AG04449 (cell line): Measurements from ENCODE around the gene RTP5.

Experiments
- CTCF ChIA-PET: fragments of 350-600 bp; formaldehyde crosslinking; extraction: SDS; loops from one replicate; lab custom pipeline; 2021; ENCODE audit warnings: antibody characterized with exemption; lab: Yijun Ruan, JAX
- POLR2A ChIA-PET: fragments of 400-600, 350-600 bp; formaldehyde crosslinking; extraction: SDS; loops from one replicate; lab custom pipeline; 2020; ENCODE audit warnings: antibody characterized with exemption, inconsistent platforms; lab: Yijun Ruan, JAX
- DNase-seq: peaks from one replicate; pipeline ENCODE4 v3.0.0-alpha.2; 2010; ENCODE audit warnings: low read depth, low spot score
- H3K4me3 ChIP-seq: 2 replicates; pipeline ENCODE4 v1.5.1; 2011; ENCODE audit warnings: low read depth, mild to moderate bottlenecking, control low read depth, low read length
- TF ChIP-seq, protein P1 (sequence below): IDR thresholded peaks from one replicate; pipeline ENCODE4 v1.5.1; 2011; ENCODE audit warnings: mild to moderate bottlenecking, moderate library complexity, low read length, control low read depth, inconsistent platforms; ENCODE audit not compliant: insufficient read depth; ENCODE audit errors: missing control alignments

The RTP5 gene

DNA sequence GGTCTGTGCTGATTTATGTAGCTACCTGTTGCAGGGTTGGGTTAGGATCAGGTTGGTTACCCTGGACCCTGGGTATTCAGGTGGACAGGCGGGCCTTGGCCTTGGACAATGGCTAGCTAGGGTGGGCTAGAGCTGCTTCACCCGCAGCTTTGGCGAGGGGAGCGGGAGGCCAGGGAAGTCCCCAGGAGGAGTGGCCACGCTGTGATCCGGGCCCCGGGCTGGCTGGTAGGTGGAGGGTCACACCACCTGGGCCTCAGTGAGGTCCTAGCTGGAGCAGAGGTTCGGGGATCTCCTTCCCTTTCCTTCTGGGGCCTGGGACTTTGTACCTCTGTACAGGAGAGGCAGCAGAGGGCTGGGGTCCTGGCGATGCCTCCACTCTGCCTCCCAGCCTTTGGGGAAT is 9.8 kb downstream of the RTP5 start:
- CTCF ChIA-PET: interaction anchor here (0.9 to 3.1 kb wide), 14 partner anchors 9 to 1028 kb away, joined by 3 to 44 read pairs (median 4); partner anchors contain the start of genes D2HGDH, DTYMK and RTP5
- DNase-seq: no peak
- TF ChIP-seq, protein P1, sequence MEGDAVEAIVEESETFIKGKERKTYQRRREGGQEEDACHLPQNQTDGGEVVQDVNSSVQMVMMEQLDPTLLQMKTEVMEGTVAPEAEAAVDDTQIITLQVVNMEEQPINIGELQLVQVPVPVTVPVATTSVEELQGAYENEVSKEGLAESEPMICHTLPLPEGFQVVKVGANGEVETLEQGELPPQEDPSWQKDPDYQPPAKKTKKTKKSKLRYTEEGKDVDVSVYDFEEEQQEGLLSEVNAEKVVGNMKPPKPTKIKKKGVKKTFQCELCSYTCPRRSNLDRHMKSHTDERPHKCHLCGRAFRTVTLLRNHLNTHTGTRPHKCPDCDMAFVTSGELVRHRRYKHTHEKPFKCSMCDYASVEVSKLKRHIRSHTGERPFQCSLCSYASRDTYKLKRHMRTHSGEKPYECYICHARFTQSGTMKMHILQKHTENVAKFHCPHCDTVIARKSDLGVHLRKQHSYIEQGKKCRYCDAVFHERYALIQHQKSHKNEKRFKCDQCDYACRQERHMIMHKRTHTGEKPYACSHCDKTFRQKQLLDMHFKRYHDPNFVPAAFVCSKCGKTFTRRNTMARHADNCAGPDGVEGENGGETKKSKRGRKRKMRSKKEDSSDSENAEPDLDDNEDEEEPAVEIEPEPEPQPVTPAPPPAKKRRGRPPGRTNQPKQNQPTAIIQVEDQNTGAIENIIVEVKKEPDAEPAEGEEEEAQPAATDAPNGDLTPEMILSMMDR: no peak
- no peak overlapping the region for H3K4me3 ChIP-seq
- POLR2A ChIA-PET: no interaction called here

DNA sequence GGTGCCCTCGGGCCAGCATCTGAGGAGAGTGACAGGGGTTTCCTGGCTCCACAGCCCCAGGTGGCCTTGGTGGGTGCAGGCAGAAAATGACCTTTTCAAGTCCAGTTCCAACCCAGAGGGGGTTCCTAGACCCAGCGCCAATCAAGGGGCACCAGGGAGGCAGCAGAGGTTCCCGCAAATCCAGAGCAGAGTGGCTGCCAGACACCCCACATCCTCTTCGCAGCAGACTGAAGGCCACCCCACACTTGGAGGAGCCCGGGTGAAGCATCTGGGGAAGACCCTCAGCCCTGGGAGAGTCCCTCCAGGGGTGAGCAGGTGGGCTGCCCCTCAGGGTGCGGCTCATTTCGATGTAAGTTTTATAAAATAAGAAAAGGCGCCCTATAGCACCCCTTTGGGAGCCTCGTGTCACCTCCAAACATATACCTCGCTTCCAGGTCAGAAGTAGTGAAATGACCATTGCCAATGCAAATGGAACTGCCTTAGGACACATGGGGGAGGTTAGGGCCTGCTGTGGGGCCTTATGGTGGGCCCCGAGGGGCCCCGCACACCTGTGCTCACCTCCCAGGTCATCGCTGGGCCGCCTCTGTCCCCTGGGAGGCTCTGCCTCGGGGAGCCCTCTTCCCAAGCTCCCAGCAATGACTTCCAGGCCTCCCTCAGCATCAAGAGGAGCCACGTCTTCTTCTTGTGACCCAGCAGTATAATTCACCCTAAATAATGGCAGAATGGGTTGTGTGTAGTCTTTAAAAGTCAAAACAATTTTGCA is 11.0 kb downstream of the RTP5 start:
- H3K4me3 ChIP-seq: no peak overlapping the region; the same call in 1 of the 2 replicates
- DNase-seq: no peak
- TF ChIP-seq, protein P1: no peak
- POLR2A ChIA-PET: no interaction called here
- CTCF ChIA-PET: no interaction called here

DNA sequence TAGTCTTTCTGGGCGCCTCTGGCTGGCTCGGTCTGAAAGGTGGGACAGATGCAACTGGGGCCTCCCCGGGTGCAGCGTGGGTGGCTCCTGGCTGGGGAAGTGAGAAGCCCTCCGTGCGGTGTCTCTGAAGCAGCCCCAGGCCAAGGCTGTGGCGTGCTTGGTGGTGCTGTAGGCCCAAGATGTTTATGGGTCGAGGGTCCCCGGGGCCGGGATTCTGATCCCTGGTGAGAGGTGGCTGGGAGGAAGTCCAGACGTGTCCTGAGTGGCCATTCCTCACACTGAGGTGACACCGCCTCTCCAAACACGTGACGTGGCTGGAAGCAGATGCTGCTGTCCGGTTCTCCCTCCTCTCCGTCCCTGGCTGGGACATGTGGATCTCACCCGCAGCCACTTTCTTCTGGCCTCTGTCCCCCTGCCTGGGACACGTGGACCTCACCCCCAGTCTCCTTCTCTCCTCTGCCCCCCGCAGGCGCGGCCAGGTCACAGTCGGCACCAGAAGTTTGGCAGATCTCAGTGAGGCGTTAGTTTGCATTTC is 12.6 kb downstream of the RTP5 start:
- CTCF ChIA-PET: no interaction called here
- no peak for DNase-seq
- H3K4me3 ChIP-seq: peak overlapping the region; percentile 10
- TF ChIP-seq, protein P1: peak; percentile 1
- POLR2A ChIA-PET: no interaction called here

DNA sequence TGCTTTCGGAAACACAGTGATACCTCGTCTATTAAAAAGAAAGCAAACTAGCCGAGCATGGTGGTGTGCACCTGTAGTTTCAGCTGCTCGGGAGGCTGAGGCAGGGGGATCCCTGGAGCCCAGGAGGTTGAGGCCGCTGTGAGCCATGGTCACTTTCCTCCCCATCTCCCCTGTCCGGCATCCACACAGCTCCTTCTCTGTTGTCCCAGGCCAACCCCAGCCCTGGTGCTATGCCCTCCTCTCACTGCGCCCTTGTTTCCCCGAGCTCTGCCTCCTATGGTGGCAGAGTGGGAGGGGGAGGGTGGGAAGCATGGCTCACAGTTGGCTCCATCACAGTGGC is 15.4 kb downstream of the RTP5 start:
- no peak for DNase-seq
- ChIA-PET POLR2A (no interaction called here), CTCF (interaction anchor here (1.3 to 1.8 kb wide), 2 partner anchors 8 to 10 kb away, joined by 4 to 5 read pairs; no protein-coding TSS in a partner anchor)
- no peak overlapping the region for H3K4me3 ChIP-seq
- TF ChIP-seq, protein P1: no peak

DNA sequence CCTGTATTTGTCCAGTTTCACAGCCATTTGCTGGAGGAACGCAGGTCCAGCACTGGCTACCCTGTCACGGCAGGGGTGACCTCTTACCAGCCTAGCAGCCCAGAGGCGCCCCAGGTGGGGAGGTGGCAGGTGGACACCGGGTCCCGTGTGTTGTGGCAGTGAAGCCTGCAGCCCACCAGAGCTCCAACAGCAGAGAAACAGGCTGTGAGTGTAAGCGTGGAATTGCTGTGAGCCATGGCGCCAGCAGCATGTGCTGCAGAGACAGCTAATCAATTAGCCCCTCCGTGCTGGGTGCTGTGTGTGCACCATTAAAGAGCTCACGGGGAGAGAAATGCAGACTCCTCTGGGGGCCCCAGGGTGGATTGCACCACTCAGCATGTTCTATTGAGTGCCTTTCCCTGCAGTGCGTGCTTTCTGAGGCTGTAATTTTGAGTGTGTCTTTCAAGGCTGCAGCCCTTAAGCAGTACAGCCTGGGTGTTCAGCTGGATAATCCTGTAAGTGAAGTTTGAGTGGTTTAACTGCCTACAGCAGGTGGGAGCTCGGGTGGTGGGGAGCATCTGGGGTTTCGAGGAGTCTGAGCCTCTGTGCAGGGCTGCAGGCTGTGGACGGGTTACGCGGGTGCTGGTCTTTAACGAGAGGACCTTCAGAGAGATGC is 15.9 kb downstream of the RTP5 start:
- CTCF ChIA-PET: interaction anchor here (1.3 to 1.8 kb wide), 2 partner anchors 9 to 10 kb away, joined by 4 to 5 read pairs; no protein-coding TSS in a partner anchor

More for the DNA sequence above, 15.9 kb downstream of the RTP5 start:
- DNase-seq: no peak
- POLR2A ChIA-PET: no interaction called here
- TF ChIP-seq, protein P1: no peak
- H3K4me3 ChIP-seq: no peak overlapping the region
